PC-9 (cell line): ENCODE data around the gene MEIS2.

Source experiments
- EZH2 ChIP-seq: fragments of 200-600 bp; sonication (generic); IDR thresholded peaks from 2 replicates; pipeline ENCODE4 v1.8.0; 2017; ENCODE audit warnings: antibody characterized with exemption, low read depth
- TF ChIP-seq, protein P1 (sequence below): fragments of 200-600 bp; sonication (generic); conservative IDR thresholded peaks from 2 replicates; pipeline ENCODE4 v1.6.1; 2017; ENCODE audit warnings: mixed run types, antibody characterized with exemption, mild to moderate bottlenecking, moderate library complexity

DNA sequence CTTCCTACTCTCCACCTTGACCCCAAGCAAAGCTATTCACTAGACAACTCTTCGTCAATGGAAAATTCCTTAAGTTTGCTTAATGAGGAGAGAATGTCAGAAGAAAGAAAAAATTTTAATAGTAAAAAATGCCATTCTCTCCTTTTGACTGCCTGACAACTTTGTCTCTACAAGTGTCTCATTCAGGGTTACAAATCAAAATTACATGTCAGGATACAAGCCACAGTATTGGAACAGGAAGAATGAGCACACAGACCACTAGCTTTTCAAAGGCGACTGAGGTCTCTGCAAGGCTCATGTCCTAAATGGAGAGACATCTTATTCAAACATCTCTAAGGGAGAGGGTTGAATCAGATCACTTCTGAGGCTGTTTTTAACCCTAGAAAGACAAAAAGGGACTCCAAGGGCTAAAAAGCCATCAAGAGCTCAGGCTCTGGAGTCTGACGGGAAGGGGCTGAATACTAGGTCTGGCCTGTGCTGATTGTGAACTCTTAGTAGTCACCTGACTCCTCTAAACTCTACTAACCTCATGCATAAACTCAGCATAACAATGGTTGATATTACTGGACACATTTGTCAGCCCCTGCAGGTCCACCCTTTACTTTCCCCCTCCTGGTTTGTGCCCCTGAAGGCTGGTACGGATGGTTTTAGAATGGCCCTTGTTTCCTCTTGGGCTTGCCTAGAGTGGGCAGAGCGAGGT is 12.8 kb upstream of the MEIS2 start:
- TF ChIP-seq EZH2, result no peak
- TF ChIP-seq, protein P1, sequence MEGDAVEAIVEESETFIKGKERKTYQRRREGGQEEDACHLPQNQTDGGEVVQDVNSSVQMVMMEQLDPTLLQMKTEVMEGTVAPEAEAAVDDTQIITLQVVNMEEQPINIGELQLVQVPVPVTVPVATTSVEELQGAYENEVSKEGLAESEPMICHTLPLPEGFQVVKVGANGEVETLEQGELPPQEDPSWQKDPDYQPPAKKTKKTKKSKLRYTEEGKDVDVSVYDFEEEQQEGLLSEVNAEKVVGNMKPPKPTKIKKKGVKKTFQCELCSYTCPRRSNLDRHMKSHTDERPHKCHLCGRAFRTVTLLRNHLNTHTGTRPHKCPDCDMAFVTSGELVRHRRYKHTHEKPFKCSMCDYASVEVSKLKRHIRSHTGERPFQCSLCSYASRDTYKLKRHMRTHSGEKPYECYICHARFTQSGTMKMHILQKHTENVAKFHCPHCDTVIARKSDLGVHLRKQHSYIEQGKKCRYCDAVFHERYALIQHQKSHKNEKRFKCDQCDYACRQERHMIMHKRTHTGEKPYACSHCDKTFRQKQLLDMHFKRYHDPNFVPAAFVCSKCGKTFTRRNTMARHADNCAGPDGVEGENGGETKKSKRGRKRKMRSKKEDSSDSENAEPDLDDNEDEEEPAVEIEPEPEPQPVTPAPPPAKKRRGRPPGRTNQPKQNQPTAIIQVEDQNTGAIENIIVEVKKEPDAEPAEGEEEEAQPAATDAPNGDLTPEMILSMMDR, result no peak
